HG03196 (cell line): ENCODE measurements around the gene KLHL17.
"Not testable (repeated sequence)": the region's sequence is repeated elsewhere in the genome, so short reads cannot be mapped to it uniquely, and the experiment has no call there.

Experiments
- ATAC-seq: cut with Tn5 transposase; IDR thresholded peaks from one replicate; pipeline ENCODE4 v1.9.1; 2021; ENCODE audit not compliant: unreplicated experiment

The KLHL17 gene

DNA sequence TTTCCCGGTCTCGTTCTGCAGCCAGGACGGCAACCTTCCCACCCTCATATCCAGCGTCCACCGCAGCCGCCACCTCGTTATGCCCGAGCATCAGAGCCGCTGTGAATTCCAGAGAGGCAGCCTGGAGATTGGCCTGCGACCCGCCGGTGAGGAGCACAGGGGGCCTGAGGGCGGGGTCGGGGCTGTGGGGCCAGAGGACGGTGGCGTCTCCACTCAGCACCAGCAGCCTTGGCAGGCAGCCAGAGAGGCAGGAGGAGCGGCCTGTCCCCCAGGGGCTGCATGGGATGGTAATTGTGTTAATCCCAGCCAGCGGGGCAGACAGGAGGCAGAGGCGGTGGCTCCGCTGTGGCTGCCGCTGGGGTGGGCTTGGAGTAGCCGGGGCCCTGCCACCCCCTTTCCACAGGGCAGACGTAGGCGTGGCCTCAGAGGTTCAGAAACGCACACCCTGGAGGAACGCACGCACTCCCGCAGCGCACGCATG is 24.6 kb upstream of the KLHL17 start:
- ATAC-seq: no peak

DNA sequence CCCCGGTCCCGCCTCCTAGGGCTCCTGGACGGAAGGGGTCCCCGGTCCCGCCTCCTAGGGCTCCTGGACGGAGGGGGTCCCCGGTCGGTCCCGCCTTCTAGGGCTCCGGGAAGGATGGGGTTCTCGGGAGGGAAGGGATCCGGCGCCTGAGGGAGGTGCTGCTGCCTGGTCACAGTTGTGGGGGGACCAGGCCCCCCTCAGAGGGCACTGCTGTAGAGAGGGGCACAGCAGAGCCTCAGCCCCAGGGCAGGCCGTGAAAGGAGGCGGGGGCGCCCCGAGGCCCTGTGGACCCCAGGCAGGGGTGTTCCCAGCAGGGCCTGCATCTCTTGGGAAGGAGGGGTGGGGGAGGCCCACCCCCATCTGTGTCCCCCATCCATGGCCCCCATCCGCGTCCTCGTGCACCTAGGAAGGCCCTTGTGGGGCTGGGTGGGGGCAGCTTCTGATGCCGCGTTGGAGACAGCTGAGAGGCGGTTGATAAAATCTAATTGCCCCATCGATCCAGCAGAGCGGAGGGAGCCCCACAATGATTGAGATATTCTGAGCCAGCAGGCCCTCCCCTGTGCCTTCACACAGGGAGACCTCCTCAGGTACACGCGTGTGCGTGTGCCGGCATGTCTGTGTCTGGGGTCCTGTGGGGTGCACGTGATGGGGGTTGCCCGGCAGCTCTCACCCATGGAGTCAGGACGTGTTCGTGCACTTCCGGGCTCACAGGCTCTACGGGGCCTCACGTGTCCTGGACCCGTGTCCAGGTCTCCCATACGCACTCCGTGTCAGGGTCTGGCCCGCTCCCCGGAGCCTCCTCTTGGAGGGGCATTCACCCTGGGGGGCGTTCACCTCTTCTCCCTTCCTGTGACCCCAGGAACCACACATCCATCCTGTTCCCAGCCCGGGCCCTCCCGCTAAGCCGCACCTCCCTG is 23.8 kb upstream of the KLHL17 start:
- ATAC-seq: no peak

DNA sequence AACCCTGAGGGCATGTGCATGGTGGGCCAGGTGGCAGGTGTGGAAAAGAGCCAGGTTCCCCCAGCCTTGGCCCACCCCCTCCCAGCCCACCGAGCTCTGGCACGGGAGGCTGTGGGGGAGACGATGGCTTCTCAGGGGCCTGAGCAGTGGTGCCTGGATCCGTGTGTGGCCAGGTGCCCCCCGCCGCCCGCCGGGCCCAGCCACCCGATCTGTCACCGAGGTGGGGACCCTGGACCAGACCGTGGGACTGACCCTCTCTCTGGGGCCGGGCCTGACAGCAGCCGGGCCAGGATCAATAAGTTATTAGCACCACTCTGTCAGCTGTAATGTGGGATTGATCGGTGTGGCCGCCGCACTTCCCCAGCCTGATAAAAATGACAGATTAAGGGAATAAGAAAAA is 22.9 kb upstream of the KLHL17 start:
- no peak for ATAC-seq

DNA sequence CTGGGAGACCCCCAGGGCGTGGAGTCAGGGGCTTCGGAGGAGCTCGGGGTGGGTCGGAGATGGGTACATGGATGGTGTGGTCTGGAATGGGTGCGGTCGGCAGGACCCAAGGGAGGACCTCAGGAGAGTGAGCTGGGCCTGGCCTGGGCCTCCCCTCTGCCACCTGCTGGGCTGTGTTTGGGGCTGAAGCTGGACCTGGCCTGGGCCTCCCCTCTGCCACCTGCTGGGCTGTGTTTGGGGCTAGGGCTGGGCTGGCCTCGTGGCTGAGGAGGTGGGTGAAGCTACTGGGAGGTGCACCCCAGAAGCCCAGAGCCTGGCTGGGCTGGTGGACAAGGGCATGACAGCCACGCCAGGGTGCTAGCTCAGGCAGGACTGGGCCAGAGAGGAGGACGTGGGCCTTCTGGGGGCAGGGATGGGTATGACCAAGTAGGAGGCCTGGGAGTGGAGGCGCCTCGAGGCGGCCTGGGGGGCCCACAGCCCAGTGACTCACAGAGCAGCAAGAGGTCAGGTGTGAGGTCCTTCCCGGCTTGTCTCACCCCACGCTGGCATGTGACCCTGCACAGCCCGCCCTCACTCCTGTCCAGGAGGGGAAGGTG is 22.2 kb upstream of the KLHL17 start:
- ATAC-seq: no peak

DNA sequence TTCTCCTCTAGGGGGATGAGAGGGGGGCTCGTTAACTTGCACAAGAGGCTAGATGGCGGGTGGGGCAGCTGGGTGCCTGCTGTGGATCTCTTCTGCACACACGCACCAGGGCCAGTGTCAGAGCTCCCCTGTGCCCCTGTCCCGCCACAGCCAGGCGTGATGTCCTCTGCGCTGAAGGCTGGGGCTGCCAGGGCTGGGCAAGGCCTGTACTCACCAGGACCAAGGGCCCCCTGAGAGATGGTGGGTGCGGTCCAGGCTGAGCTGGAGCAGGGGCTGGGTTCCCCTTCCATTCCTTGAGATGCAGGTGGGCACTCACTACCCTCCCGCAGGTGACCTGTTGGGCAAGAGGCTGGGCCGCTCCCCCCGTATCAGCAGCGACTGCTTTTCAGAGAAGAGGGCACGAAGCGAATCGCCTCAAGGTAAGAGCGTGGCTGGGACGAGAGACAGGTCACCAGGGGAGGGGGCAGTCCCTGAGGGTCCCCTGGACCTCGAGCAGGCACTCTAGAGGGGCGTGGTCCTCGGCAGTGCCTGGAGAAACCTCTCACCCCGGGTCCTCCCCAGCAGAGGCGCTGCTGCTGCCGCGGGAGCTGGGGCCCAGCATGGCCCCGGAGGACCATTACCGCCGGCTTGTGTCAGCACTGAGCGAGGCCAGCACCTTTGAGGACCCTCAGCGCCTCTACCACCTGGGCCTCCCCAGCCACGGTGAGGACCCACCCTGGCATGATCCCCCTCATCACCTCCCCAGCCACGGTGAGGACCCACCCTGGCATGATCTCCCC is 21.5 kb upstream of the KLHL17 start:
- no peak for ATAC-seq

DNA sequence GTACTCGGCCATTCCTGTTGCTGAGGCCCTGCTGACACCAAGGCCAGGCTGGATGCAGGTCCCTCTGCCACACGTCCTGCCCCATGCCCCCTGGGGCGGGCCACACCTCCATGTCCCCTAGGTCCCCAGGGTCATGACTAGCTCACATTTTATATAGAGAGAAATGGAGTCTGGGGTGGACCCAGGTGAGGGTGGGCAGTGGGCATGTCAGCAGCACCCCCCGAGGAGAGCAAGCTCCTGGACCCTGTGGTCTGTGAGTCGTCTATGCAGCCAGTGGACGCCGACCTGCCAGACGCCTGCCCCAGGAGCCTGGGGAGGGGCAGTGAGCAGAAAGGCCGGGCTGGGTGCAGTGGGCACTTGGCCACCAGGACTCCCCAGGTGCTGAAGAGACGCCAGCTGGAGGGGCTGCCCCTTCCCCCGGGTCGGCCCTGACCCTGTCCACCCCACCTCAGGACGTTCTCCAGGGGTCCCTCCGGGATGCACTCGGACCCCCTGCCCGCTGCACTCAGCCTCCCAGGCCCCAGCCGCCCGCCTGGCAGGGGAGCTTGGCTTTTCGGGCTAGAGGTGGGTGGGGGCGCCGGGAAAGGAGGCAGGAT is 20.8 kb upstream of the KLHL17 start:
- no peak for ATAC-seq

DNA sequence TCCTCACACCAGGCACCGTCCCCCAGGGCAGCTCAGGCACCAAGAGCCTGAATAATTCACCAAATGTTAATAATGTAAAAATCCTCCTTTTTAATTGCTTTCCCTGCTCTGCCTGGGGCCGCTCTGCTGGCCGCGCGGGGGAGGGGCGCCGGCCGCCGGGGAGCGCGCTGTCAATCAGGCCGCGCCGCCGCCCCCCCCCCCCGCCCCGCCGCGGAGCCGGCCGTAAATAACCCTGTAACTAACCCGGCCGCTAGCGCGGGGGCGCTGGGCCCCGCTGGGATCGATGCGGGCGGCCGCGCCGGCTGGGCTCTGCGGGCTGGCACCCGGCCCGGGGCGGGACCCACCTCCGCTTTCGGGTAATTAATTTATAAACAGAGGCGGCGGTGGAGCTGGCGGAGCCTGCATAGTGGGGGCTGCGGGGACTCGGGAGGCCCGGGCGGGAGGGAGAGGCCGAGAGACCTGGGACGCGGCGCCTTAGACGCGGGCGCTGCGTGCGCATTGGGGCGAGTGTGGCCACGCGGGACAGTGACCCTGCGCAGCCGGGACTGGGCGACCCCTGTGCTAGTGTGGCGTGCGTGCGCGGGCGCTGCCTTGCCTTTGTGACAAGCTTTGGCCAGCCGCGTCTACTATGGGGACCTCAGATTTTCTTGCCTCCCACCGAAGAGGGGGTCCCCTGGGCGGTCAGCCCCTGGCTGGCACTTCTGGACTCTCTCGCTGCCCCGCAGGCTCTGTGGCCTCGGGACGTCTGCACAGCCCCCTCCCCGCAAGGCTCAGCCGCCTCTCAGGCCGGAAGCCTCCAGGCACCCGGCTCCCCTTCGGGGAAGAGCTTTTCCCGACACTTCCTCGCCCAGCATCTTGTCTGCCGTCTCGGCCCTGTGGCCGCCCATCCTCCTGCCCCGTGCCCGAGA is 20.0 kb upstream of the KLHL17 start:
- ATAC-seq: no peak

DNA sequence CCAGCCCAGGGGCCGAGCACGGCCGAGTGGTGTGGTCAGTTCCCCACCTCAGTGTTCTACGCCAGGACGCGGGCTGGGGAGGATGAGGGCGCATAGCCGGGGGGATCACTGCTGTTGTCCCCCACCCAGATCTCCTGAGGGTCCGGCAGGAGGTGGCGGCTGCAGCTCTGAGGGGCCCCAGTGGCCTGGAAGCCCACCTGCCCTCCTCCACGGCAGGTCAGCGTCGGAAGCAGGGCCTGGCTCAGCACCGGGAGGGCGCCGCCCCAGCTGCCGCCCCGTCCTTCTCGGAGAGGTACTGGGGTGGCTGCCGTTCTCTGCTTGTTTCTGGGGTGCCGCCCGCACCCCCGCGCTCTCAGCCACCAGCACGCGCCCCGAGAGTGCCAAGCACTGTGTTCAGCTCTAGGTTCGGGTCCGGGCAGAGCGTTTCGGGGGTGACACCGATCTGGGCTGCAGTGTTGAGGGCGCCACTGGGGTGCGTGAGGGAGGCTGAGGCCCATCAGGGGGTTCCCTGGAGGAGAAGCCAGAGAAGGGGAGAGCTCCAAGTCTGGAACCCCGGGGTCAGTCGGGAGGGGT is 19.3 kb upstream of the KLHL17 start:
- no peak for ATAC-seq

DNA sequence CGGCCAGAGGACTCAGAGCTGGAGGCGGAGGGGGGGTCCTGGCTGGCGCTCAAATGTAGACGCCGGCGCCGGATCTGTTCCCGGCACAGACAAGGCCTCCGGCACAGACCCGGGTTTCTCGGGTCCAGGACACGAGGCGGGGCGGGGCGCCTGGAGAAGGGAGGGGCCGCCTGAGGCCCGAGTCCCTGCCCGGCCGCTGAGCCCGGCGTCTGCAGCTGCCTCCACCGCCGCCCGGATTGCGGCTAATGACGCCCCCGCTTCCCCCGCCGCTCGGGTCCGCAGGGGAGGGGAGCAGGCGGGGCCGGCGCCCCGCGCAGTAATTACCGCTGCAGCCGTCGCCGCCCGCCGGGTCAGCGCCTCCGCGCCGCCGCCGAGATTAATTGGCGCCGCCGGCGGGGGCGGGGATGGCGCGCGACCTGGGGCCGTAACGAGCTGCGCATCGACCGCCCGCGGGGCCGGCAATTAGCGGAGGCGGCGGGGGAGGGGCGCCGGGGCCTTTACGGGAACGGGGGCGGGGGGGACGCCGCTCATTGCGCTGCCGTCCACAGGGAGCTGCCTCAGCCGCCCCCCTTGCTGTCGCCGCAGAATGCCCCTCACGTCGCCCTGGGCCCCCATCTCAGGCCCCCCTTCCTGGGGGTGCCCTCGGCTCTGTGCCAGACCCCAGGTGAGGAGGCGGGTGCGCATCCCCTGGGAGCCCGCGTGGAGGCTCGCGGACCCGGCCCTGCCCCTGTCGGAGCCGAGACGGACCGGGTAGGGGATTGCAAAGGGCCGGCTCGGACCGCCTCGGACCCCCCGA is 18.6 kb upstream of the KLHL17 start:
- no peak for ATAC-seq

DNA sequence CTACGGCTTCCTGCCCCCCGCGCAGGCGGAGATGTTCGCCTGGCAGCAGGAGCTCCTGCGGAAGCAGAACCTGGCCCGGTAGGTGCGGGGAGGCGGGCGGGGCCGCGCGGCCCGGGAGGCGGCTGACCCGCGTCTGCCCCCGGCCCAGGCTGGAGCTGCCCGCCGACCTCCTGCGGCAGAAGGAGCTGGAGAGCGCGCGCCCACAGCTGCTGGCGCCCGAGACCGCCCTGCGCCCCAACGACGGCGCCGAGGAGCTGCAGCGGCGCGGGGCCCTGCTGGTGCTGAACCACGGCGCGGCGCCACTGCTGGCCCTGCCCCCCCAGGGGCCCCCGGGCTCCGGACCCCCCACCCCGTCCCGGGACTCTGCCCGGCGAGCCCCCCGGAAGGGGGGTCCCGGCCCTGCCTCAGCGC is 18.0 kb upstream of the KLHL17 start:
- no peak for ATAC-seq

DNA sequence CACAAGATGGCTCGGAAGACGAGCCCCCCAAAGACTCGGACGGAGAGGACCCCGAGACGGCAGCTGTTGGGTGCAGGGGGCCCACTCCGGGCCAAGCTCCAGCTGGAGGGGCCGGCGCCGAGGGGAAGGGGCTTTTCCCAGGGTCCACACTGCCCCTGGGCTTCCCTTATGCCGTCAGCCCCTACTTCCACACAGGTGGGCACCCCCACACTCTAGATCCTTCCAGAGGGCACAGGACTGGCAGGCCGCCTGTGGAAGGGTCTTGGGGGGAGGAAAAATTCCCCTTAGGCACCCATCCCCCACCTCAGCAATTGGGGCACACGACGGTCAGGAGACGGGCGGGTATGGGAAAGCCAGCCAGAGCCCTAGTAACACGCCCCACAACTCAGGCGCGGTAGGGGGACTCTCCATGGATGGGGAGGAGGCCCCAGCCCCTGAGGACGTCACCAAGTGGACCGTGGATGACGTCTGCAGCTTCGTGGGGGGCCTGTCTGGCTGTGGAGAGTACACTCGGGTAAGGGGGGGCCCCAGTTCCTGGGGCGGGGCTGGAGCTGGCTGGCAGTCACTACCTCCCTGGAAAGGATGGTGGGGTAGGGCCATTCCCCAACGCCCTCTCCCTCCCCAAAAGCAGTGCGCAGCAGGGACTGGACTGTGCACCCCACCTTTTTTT is 17.4 kb upstream of the KLHL17 start:
- ATAC-seq: no peak

DNA sequence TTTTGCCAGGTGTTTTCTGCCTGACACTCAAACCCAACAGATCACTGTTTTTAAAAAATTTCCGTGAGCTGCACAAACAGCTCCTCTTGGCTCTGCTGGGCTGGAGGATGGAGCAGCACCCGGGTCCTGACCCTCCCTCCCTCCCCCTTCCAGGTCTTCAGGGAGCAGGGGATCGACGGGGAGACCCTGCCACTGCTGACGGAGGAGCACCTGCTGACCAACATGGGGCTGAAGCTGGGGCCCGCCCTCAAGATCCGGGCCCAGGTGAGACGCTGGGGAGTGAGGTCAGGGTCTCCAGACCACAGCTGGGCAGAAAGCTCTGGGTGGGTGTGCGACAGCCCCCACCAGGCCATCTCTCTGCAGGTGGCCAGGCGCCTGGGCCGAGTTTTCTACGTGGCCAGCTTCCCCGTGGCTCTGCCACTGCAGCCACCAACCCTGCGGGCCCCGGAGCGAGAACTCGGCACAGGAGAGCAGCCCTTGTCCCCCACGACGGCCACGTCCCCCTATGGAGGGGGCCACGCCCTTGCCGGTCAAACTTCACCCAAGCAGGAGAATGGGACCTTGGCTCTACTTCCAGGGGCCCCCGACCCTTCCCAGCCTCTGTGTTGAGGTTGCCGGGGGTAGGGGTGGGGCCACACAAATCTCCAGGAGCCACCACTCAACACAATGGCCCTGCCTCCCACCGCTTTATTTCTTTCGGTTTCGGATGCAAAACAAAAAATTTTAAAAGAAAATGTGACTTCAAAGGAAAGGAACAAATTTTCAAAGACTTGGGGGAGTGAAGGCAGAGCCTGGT is 16.6 kb upstream of the KLHL17 start:
- ATAC-seq: no peak

DNA sequence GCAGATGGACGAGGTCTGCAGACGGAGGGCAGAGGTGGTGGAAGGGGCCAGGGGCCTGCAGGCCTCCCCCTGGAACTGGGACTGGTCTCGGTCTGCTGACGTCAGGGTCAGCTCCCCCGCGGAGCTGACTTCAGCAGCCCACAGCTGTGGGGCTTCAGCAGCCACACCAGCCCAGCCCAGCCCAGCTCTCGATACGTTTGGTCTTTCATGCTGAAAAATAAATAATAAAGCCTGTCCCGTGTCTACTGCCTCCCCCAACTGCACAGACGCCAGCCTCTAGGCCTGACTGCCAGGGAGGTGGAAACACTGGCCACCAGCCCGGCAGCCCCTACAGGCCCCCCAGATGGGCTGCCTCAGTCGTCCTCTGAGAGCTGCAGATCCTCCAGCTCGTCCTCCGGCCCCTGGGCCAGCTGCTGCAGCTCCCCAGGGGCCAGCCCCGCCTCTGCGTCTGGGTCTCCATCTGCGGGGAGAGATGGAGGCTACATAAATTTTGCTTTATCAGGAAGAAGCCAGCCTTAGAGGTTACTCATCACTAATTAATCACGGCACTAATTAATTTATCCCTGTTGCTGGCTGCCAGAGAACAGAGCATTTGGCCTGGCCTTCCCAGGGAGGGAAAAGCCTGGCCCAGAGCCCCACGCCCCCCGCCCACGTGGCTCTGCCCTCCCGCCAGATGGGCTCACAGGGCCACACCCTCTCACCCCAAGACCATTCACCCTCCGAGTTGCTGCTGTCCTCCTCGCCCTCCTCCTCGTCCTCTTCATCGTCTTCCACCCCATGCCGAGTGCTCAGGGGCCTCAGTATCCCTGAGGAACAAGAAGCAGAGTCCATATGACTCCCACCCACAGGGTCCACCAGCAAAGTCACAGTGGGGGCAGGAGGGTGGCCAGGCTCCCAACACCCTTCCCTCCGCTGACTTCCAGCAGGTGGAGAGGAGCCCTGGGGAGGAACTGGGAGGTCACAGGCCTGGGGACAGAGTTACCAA is 15.8 kb upstream of the KLHL17 start:
- ATAC-seq: no peak

DNA sequence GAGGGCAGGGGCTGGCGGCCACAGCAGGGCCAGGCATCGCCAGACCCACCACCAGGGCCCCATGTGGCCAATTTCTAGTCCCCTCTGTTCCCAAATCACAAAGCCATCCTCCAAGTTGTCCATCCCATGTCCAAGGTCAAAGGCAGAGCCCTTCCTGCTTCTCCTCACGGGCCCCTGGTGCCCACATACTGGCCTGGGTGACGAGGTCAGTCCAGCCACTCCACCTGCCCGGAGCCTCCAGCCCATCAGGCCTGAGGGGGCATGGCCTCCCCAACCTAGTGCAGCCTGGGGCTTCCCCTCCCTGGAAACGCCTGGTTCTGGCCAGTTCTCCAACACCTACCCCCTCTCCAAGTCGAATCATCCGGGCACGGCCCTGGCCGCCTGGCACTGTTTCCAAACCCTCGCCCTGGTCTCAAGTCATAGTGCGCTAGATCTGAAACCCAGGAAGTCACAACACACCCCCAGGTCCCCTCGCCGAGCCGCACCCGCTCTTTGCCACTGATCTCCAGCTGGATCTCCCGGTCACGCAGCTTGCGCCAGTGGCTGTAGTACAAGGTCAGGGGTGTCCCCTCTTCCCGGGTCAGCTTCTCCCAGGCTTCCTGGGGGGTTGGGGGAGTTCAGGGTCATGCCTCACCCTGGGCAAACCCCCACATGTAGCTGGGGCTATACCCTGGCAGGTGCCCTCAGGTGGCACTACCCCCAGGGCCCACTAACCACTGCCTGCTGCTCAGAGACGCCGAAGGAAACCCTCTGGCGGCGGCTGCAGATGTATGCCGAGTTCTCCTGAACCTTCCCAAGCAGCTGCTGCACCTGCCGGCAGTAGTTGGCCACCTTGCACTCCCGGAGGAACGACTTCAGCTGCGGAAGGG is 14.5 kb upstream of the KLHL17 start:
- no peak for ATAC-seq

DNA sequence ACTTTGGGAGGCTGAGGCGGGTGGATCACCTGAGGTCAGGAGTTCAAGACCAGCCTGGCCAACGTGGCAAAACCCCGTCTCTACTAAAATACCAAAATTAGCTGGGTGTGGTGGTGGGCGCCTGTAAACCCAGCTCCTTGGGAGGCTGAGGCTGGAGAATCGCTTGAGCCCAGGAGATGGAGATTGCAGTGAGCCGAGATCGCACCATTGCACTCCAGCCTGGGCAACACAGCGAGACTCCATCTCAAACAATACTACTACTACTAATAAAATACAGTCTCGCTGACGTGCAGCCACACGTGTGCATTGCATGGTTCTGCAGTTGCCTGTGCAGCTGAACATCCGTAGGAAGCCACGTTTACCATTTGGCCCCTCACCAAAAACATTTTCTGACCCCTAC is 13.6 kb upstream of the KLHL17 start:
- ATAC-seq: not testable (repeated sequence)

DNA sequence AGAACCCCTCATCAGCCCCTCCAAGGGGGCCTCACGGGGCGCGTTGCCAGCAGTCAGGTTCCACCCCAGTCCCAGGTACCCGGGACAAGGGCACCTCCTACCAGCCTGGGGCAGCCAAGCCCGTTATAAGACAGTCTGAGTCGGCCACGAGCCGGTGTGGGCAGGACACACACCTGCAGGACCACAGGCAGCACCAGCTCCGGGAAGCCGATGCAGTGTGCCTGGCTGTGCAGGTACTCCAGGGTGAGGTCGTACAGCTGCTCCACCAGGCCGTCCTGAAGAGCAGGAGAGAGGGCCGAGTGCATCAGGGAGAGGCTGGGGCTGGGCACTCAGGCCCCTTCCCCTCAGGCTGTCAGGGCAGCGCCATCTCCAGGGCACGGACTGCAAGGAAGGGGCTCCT is 12.4 kb upstream of the KLHL17 start:
- no peak for ATAC-seq
